Measurements from ENCODE around the gene CYP27B1. TPM values are rescaled to one million over a fixed set of nuclear protein-coding genes. Genes with fewer than 3 reads are reported as not detected.

Gene CYP27B1
- total and polyA plus RNA-seq, 5 donors: 0.12 to 0.22 (median 0.16) TPM; not detected in 1

- Histone ChIP-seq H3K27me3 (ENCODE audit: control insufficient read depth, insufficient read depth) (no peaks in the 10 kb centered on the region), H3K9me3 (ENCODE audit: control insufficient read depth, low read length) (no peaks in the 10 kb centered on the region), H3K4me3 (ENCODE audit: low read length) (peak within 1 kb of the TSS; percentile 40), H3K4me1 (ENCODE audit: control insufficient read depth, insufficient read depth, low read length) (peaks cover 11% of the 10 kb centered on the region), H3K27ac (ENCODE audit: low read length) (no peak within 1 kb of the TSS)
- no peak for ATAC-seq
- no peak for DNase-seq
- intact Hi-C loops (cut with DNase I): no loop called here
- 13% methylated on average over 36 of the region's 36 CpGs for WGBS
These were observed 28.1 kb downstream of the CYP27B1 start, which contains the start of gene AGAP2 for GRCh38 chr12:57738661-57739237. Gene AGAP2 (minus strand): TSS chr12:57738742. CDS start chr12:57738246, 496 bp downstream.

GRCh38 chr12:57737467-57738460 lies 29.1 kb downstream of the CYP27B1 start:
- intact Hi-C loops (cut with DNase I): no loop called here
- Histone ChIP-seq H3K27ac (ENCODE audit: low read length) (no peak overlapping the region), H3K9me3 (ENCODE audit: control insufficient read depth, low read length) (no peaks in the 10 kb centered on the region), H3K4me1 (ENCODE audit: control insufficient read depth, insufficient read depth, low read length) (peaks cover 11% of the 10 kb centered on the region), H3K4me3 (ENCODE audit: low read length) (peak overlapping the region; percentile 40), H3K27me3 (ENCODE audit: control insufficient read depth, insufficient read depth) (no peaks in the 10 kb centered on the region)
- WGBS: 14% methylated on average over 110 of the region's 110 CpGs
- DNase-seq (peak in 2 of 3 donors; percentile 60 to 71), ATAC-seq (peak in 1 of 2 donors; percentile 7)

GRCh38 chr12:57736741-57737466 lies 30.0 kb downstream of the CYP27B1 start:
- peak overlapping the region; percentile 40 for H3K4me3 ChIP-seq (ENCODE audit: low read length)
- H3K4me1 ChIP-seq (ENCODE audit: control insufficient read depth, insufficient read depth, low read length): peaks cover 11% of the 10 kb centered on the region
- intact Hi-C loops (cut with DNase I): no loop called here
- no peak for ATAC-seq
- H3K27ac ChIP-seq (ENCODE audit: low read length): no peak overlapping the region
- DNase-seq: no peak
- WGBS: 15% methylated on average over 31 of the region's 31 CpGs
- H3K9me3 ChIP-seq (ENCODE audit: control insufficient read depth, low read length): no peaks in the 10 kb centered on the region
- H3K27me3 ChIP-seq (ENCODE audit: control insufficient read depth, insufficient read depth): no peaks in the 10 kb centered on the region

- ATAC-seq (peak in 1 of 2 donors; percentile 21), DNase-seq (peak in 1 of 3 donors; percentile 71)
- Histone ChIP-seq H3K4me3 (ENCODE audit: low read length) (peak overlapping the region; percentile 13), H3K27me3 (ENCODE audit: control insufficient read depth, insufficient read depth) (no peaks in the 10 kb centered on the region), H3K27ac (ENCODE audit: low read length) (no peak overlapping the region), H3K4me1 (ENCODE audit: control insufficient read depth, insufficient read depth, low read length) (peaks cover 11% of the 10 kb centered on the region), H3K9me3 (ENCODE audit: control insufficient read depth, low read length) (no peaks in the 10 kb centered on the region)
- WGBS: 16% methylated on average over 49 of the region's 49 CpGs
- intact Hi-C loops (cut with DNase I): no loop called here
These were observed 30.7 kb downstream of the CYP27B1 start for GRCh38 chr12:57735952-57736740.

GRCh38 chr12:57735198-57735855 lies 31.6 kb downstream of the CYP27B1 start:
- ATAC-seq (no peak), DNase-seq (no peak)
- Histone ChIP-seq H3K27me3 (ENCODE audit: control insufficient read depth, insufficient read depth) (no peaks in the 10 kb centered on the region), H3K27ac (ENCODE audit: low read length) (no peak overlapping the region), H3K4me1 (ENCODE audit: control insufficient read depth, insufficient read depth, low read length) (peaks cover 11% of the 10 kb centered on the region), H3K4me3 (ENCODE audit: low read length) (peak overlapping the region; percentile 13), H3K9me3 (ENCODE audit: control insufficient read depth, low read length) (no peaks in the 10 kb centered on the region)
- WGBS: 23% methylated on average over 8 of the region's 8 CpGs
- intact Hi-C loops (cut with DNase I): no loop called here

GRCh38 chr12:57734591-57734990 lies 32.3 kb downstream of the CYP27B1 start:
- H3K4me3 ChIP-seq (ENCODE audit: low read length): no peak overlapping the region
- no peaks in the 10 kb centered on the region for H3K27me3 ChIP-seq (ENCODE audit: control insufficient read depth, insufficient read depth)
- no peak overlapping the region for H3K27ac ChIP-seq (ENCODE audit: low read length)
- intact Hi-C loops (cut with DNase I): no loop called here
- peaks cover 11% of the 10 kb centered on the region for H3K4me1 ChIP-seq (ENCODE audit: control insufficient read depth, insufficient read depth, low read length)
- no peaks in the 10 kb centered on the region for H3K9me3 ChIP-seq (ENCODE audit: control insufficient read depth, low read length)
- DNase-seq (no peak), ATAC-seq (no peak)
- WGBS: 82% methylated on average over 4 of the region's 4 CpGs

- H3K27ac ChIP-seq (ENCODE audit: low read length): no peak overlapping the region
- DNase-seq (no peak), ATAC-seq (no peak)
- 78% methylated on average over 6 of the region's 6 CpGs for WGBS
- H3K4me1 ChIP-seq (ENCODE audit: control insufficient read depth, insufficient read depth, low read length): peaks cover 11% of the 10 kb centered on the region
- no peak overlapping the region for H3K4me3 ChIP-seq (ENCODE audit: low read length)
- no peaks in the 10 kb centered on the region for H3K27me3 ChIP-seq (ENCODE audit: control insufficient read depth, insufficient read depth)
- intact Hi-C loops (cut with DNase I): no loop called here
- no peaks in the 10 kb centered on the region for H3K9me3 ChIP-seq (ENCODE audit: control insufficient read depth, low read length)
These were observed 33.0 kb downstream of the CYP27B1 start for GRCh38 chr12:57733928-57734327.

- no peak for DNase-seq
- no peak overlapping the region for H3K4me3 ChIP-seq (ENCODE audit: low read length)
- 78% methylated on average over 11 of the region's 11 CpGs for WGBS
- intact Hi-C loops (cut with DNase I): no loop called here
- H3K27ac ChIP-seq (ENCODE audit: low read length): no peak overlapping the region
- H3K4me1 ChIP-seq (ENCODE audit: control insufficient read depth, insufficient read depth, low read length): peaks cover 11% of the 10 kb centered on the region
- H3K27me3 ChIP-seq (ENCODE audit: control insufficient read depth, insufficient read depth): no peaks in the 10 kb centered on the region
- no peak for ATAC-seq
- H3K9me3 ChIP-seq (ENCODE audit: control insufficient read depth, low read length): no peaks in the 10 kb centered on the region
These were observed 33.9 kb downstream of the CYP27B1 start for GRCh38 chr12:57732726-57733593.

- ATAC-seq (no peak), DNase-seq (no peak)
- 64% methylated on average over 4 of the region's 4 CpGs for WGBS
- Histone ChIP-seq H3K27me3 (ENCODE audit: control insufficient read depth, insufficient read depth) (no peaks in the 10 kb centered on the region), H3K4me1 (ENCODE audit: control insufficient read depth, insufficient read depth, low read length) (peaks cover 7% of the 10 kb centered on the region), H3K9me3 (ENCODE audit: control insufficient read depth, low read length) (no peaks in the 10 kb centered on the region), H3K27ac (ENCODE audit: low read length) (no peak overlapping the region), H3K4me3 (ENCODE audit: low read length) (no peak overlapping the region)
- intact Hi-C loops (cut with DNase I): no loop called here
These were observed 34.6 kb downstream of the CYP27B1 start for GRCh38 chr12:57732270-57732669.

All from right cardiac atrium (tissue), 5 donors.